Loucy (cell line): ENCODE results near the gene ESPL1.
A peak's percentile ranks its signal among the peaks of the same experiment; 100 is the strongest.

ENCODE experiments used
- H2AFZ ChIP-seq: fragments of 200-600 bp; sonication (generic); 2 replicates; pipeline ENCODE4 v1.6.0; 2016; ENCODE audit warnings: antibody characterized with exemption, mild to moderate bottlenecking, low read length, moderate library complexity
- H3F3A ChIP-seq: fragments of 200-600 bp; 2 replicates; pipeline ENCODE4 v1.6.0; 2016; ENCODE audit warnings: antibody characterized with exemption, low read depth, mild to moderate bottlenecking
- H3K27me3 ChIP-seq: fragments of 200-600 bp; sonication (generic); 2 replicates; pipeline ENCODE4 v1.6.1; 2014; ENCODE audit warnings: low read length, mild to moderate bottlenecking; ENCODE audit not compliant: insufficient read depth, poor library complexity, severe bottlenecking
- H3K36me3 ChIP-seq: fragments of 200-600 bp; sonication (generic); 2 replicates; pipeline ENCODE4 v1.6.1; 2016; ENCODE audit warnings: low read length; ENCODE audit not compliant: insufficient read depth
- H3K4me1 ChIP-seq: fragments of 200-600 bp; sonication (generic); 2 replicates; pipeline ENCODE4 v1.5.1; 2014; ENCODE audit warnings: low read length, mild to moderate bottlenecking; ENCODE audit not compliant: insufficient read depth, poor library complexity, severe bottlenecking
- H3K4me2 ChIP-seq: fragments of 200-600 bp; sonication (generic); 2 replicates; pipeline ENCODE4 v1.6.0; 2014; ENCODE audit warnings: antibody characterized with exemption, low read length, low read depth, mild to moderate bottlenecking; ENCODE audit not compliant: poor library complexity, severe bottlenecking
- H3K4me3 ChIP-seq: fragments of 200-600 bp; sonication (generic); 2 replicates; pipeline ENCODE4 v1.5.1; 2014; ENCODE audit warnings: low read length, mild to moderate bottlenecking, mixed read lengths; ENCODE audit not compliant: poor library complexity, severe bottlenecking
- H3K79me2 ChIP-seq: fragments of 200-600 bp; sonication (generic); 2 replicates; pipeline ENCODE4 v1.6.1; 2014; ENCODE audit warnings: low read length; ENCODE audit not compliant: insufficient read depth
- H3K9ac ChIP-seq: fragments of 200-600 bp; sonication (generic); 2 replicates; pipeline ENCODE4 v1.6.0; 2014; ENCODE audit warnings: mild to moderate bottlenecking, low read depth, low read length, moderate library complexity; ENCODE audit not compliant: poor library complexity, severe bottlenecking
- H3K9me2 ChIP-seq: fragments of 200-600 bp; sonication (generic); replicated peaks from 2 replicates; pipeline ENCODE4 v1.6.1; 2016; ENCODE audit warnings: low read depth, low read length, mixed read lengths
- H3K9me3 ChIP-seq: fragments of 200-600 bp; sonication (generic); 2 replicates; pipeline ENCODE4 v1.6.1; 2014; ENCODE audit warnings: mild to moderate bottlenecking, antibody characterized with exemption, low read length, low read depth; ENCODE audit not compliant: insufficient read depth
- H4K20me1 ChIP-seq: fragments of 200-600 bp; sonication (generic); 2 replicates; pipeline ENCODE4 v1.6.0; 2014; ENCODE audit warnings: antibody characterized with exemption, low read length, mild to moderate bottlenecking; ENCODE audit not compliant: insufficient read depth, poor library complexity, severe bottlenecking
- CTCF ChIP-seq: fragments of 200-600 bp; sonication (generic); conservative IDR thresholded peaks from 2 replicates; pipeline ENCODE4 v1.5.1; 2014; ENCODE audit warnings: mild to moderate bottlenecking, antibody characterized with exemption, low read length
- EZH2phosphoT487 ChIP-seq: fragments of 200-600 bp; IDR thresholded peaks from 2 replicates; pipeline ENCODE4 v1.6.1; 2018; ENCODE audit warnings: antibody characterized with exemption, mild to moderate bottlenecking, moderate library complexity, borderline replicate concordance

The ESPL1 gene

GRCh38 chr12:53336181-53336681 is 68.1 kb downstream of the ESPL1 start, which contains the start of gene SP7:
Gene SP7 (minus strand): TSS chr12:53336354. CDS start chr12:53335646, 708 bp downstream.
- no peak within 1 kb of the TSS for H3K4me3 ChIP-seq
- H3K27me3 ChIP-seq, result no peaks in the 10 kb centered on the region
- no peaks in the 10 kb centered on the region for H3K9me2 ChIP-seq
- peaks cover 10% of the 10 kb centered on the region for H3K4me1 ChIP-seq
- no peak within 1 kb of the TSS for H3K9ac ChIP-seq
- no peaks in the 10 kb centered on the region for H3F3A ChIP-seq
- H3K4me2 ChIP-seq, result no peak within 1 kb of the TSS
- H4K20me1 ChIP-seq, result no peaks in the 10 kb centered on the region
- TF ChIP-seq EZH2phosphoT487 (no peak), CTCF (no peak)
- H3K79me2 ChIP-seq, result no peaks in the 10 kb centered on the region
- H3K9me3 ChIP-seq, result no peaks in the 10 kb centered on the region
- no peaks in the 10 kb centered on the region for H3K36me3 ChIP-seq
- no peak within 1 kb of the TSS for H2AFZ ChIP-seq

- H3K9me3 ChIP-seq, result no peaks in the 10 kb centered on the region
- H2AFZ ChIP-seq, result peak overlapping the region; percentile 42; the same call in 1 of the 2 replicates
- H3F3A ChIP-seq, result no peaks in the 10 kb centered on the region
- H3K4me2 ChIP-seq, result no peak overlapping the region
- H3K79me2 ChIP-seq, result no peaks in the 10 kb centered on the region
- peaks cover 10% of the 10 kb centered on the region for H3K4me1 ChIP-seq
- TF ChIP-seq EZH2phosphoT487 (no peak), CTCF (no peak)
- H3K9ac ChIP-seq, result no peak overlapping the region
- no peaks in the 10 kb centered on the region for H3K36me3 ChIP-seq
- H3K27me3 ChIP-seq, result no peaks in the 10 kb centered on the region
- no peaks in the 10 kb centered on the region for H4K20me1 ChIP-seq
- H3K9me2 ChIP-seq, result no peaks in the 10 kb centered on the region
- H3K4me3 ChIP-seq, result no peak overlapping the region
These were observed 69.9 kb downstream of the ESPL1 start for GRCh38 chr12:53338017-53338416.

GRCh38 chr12:53338916-53339315 is 70.8 kb downstream of the ESPL1 start:
- Histone ChIP-seq H3K79me2 (no peaks in the 10 kb centered on the region), H3F3A (no peaks in the 10 kb centered on the region), H3K4me2 (no peak overlapping the region), H4K20me1 (no peaks in the 10 kb centered on the region), H3K4me1 (peaks cover 10% of the 10 kb centered on the region), H2AFZ (no peak overlapping the region), H3K9me2 (no peaks in the 10 kb centered on the region), H3K36me3 (no peaks in the 10 kb centered on the region), H3K4me3 (no peak overlapping the region), H3K9me3 (no peaks in the 10 kb centered on the region), H3K9ac (no peak overlapping the region), H3K27me3 (no peaks in the 10 kb centered on the region)
- TF ChIP-seq EZH2phosphoT487, result no peak
- no peak for TF ChIP-seq CTCF
